ENCODE results near the gene ADGRA1. TPM values are rescaled to one million over a fixed set of nuclear protein-coding genes. Genes with fewer than 3 reads are reported as not detected.

The ADGRA1 gene
- total and polyA plus RNA-seq, 2 of the 8 experiments (the other 6 are each of a cell fraction or from before 2014, with no cell fraction given), result 0.17 to 0.21 TPM

- no peak for TF ChIP-seq SIN3A (conservative IDR thresholded peaks at IDR 0.05 in 1 of 2, IDR thresholded peaks at IDR 0.05 in 1 of 2; ENCODE audit: low read depth in 1 of 2, low read length in 2 of 2)
- TF ChIP-seq CBX5 (IDR thresholded peaks at IDR 0.05; ENCODE audit: low read depth, low read length), result no peak
Measured at GRCh38 chr10:133040198-133040597, 47.5 kb upstream of the ADGRA1 start (continued).
